OCI-LY7 (cell line): Measurements from ENCODE around the gene GBF1. TPM values are rescaled to one million over a fixed set of nuclear protein-coding genes. Genes with fewer than 3 reads are reported as not detected.

ENCODE experiments used
- BruUV-seq: library from RNA; stranded (reverse); fragments of 400-500 nt; replicated peaks from 2 replicates; lab custom pipeline; 2021; lab: Mats Ljungman, UMichigan
- CTCF ChIA-PET: fragments of 300-600 bp; sonication (Branson Sonifier 250); formaldehyde crosslinking; loops from one replicate; lab custom pipeline; 2022; ENCODE audit warnings: antibody characterized with exemption; ENCODE audit not compliant: unreplicated experiment; lab: Charles Lee
- POLR2A ChIA-PET: fragments of 300-600 bp; sonication (Branson Sonifier 250); formaldehyde crosslinking; loops from one replicate; lab custom pipeline; 2022; ENCODE audit warnings: antibody characterized with exemption; lab: Charles Lee
- DNase-seq: peaks from one replicate; pipeline ENCODE4 v3.0.0-alpha.2; 2015; ENCODE audit warnings: low spot score
- H2AFZ ChIP-seq: fragments of 200-600 bp; sonication (generic), shearing (Covaris generic); 2 replicates; pipeline ENCODE4 v1.6.1; 2014; ENCODE audit warnings: mild to moderate bottlenecking, antibody characterized with exemption, low read length, moderate library complexity
- H3K27ac ChIP-seq: fragments of 200-600 bp; sonication (generic); 2 replicates; pipeline ENCODE4 v1.5.1; 2014; ENCODE audit warnings: mixed run types, low read depth, mild to moderate bottlenecking, moderate library complexity, low read length, inconsistent platforms; ENCODE audit not compliant: poor library complexity, severe bottlenecking
- H3K36me3 ChIP-seq: fragments of 200-600 bp; sonication (generic); 2 replicates; pipeline ENCODE4 v1.6.1; 2014; ENCODE audit warnings: mild to moderate bottlenecking, antibody characterized with exemption, low read length, moderate library complexity, mixed read lengths; ENCODE audit not compliant: insufficient read depth
- H3K4me1 ChIP-seq: fragments of 200-600 bp; sonication (generic); 2 replicates; pipeline ENCODE4 v1.5.1; 2014; ENCODE audit warnings: mild to moderate bottlenecking, low read length; ENCODE audit not compliant: insufficient read depth, poor library complexity, severe bottlenecking
- H3K4me2 ChIP-seq: fragments of 200-600 bp; sonication (generic); 2 replicates; pipeline ENCODE4 v1.6.1; 2014; ENCODE audit warnings: mild to moderate bottlenecking, low read length
- H3K4me3 ChIP-seq: fragments of 200-600 bp; sonication (generic); 2 replicates; pipeline ENCODE4 v1.5.1; 2014; ENCODE audit warnings: mild to moderate bottlenecking, low read depth, low read length; ENCODE audit not compliant: poor library complexity, severe bottlenecking
- H3K79me2 ChIP-seq: fragments of 200-600 bp; sonication (generic); 2 replicates; pipeline ENCODE4 v1.6.1; 2016; ENCODE audit warnings: low read depth, mild to moderate bottlenecking, low read length, moderate library complexity, mixed read lengths; ENCODE audit not compliant: insufficient read depth
- H3K9me2 ChIP-seq: fragments of 200-600 bp; sonication (generic); 2 replicates; pipeline ENCODE4 v1.6.1; 2016; ENCODE audit warnings: mild to moderate bottlenecking, low read length, mixed read lengths; ENCODE audit not compliant: insufficient read depth
- H3K9me3 ChIP-seq: fragments of 200-600 bp; sonication (generic); 2 replicates; pipeline ENCODE4 v1.6.1; 2014; ENCODE audit warnings: mild to moderate bottlenecking, mixed run types, low read length, mixed read lengths
- H4K20me1 ChIP-seq: fragments of 200-600 bp; sonication (generic); 2 replicates; pipeline ENCODE4 v1.6.1; 2014; ENCODE audit warnings: mild to moderate bottlenecking, antibody characterized with exemption, low read length, moderate library complexity, mixed read lengths; ENCODE audit not compliant: insufficient read depth
- EZH2phosphoT487 ChIP-seq: fragments of 200-600 bp; sonication (generic); IDR thresholded peaks from 2 replicates; pipeline ENCODE4 v1.6.1; 2018; ENCODE audit warnings: low read depth, borderline replicate concordance, mild to moderate bottlenecking, mixed run types, antibody characterized with exemption, low read length, moderate library complexity, mixed read lengths
- intact Hi-C: fragments of 100-400 bp; cut with micrococcal nuclease; formaldehyde crosslinking; loops from one replicate; pipeline ENCODE4 v1.10.0; 2022; ENCODE audit not compliant: unreplicated experiment
- total RNA-seq, 2 experiments: library from RNA; depleted of rRNA in 1 of 2; stranded (reverse); fragments of >200 nt in 1 of 2; shearing (Covaris generic) in 1 of 2; gene quantifications; 2 replicates each; pipeline ENCODE4 v1.2.3, GENCODE V29; 2014 to 2022
- TF ChIP-seq, protein P1 (sequence below): fragments of 200-600 bp; sonication (generic); conservative IDR thresholded peaks from 2 replicates; pipeline ENCODE4 v1.5.1; 2014; ENCODE audit warnings: mild to moderate bottlenecking, antibody characterized with exemption, low read length, moderate library complexity, mixed read lengths

Gene GBF1
- total RNA-seq, 2 experiments from 2014 or later, result 17.8 to 33.4 TPM

DNA sequence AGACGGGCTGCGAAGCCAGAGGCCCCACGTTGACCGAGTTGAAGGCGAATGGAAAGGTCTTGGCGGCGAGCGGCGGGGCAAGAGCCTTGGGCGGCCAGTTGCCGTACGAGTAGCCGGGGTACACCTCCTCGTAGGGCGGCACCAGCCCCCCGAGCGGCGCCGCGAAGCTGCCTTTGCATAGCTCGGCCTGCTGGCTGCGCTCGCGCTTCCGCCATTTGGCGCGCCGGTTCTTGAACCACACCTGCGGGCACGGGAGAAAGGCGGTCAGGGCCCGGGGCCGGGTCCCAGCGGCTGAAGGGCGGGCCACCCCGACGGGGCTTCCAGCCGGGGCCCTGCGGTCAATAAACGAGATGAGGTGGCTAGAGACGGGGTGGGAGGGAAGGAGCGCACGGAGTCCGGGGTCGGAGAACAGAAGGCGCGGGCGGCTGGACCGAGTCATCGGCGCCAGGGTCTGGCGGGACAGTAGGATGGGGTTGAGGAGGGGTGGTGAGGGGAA is 14.4 kb upstream of the GBF1 start:
- TF ChIP-seq EZH2phosphoT487, result no peak
- TF ChIP-seq, protein P1, sequence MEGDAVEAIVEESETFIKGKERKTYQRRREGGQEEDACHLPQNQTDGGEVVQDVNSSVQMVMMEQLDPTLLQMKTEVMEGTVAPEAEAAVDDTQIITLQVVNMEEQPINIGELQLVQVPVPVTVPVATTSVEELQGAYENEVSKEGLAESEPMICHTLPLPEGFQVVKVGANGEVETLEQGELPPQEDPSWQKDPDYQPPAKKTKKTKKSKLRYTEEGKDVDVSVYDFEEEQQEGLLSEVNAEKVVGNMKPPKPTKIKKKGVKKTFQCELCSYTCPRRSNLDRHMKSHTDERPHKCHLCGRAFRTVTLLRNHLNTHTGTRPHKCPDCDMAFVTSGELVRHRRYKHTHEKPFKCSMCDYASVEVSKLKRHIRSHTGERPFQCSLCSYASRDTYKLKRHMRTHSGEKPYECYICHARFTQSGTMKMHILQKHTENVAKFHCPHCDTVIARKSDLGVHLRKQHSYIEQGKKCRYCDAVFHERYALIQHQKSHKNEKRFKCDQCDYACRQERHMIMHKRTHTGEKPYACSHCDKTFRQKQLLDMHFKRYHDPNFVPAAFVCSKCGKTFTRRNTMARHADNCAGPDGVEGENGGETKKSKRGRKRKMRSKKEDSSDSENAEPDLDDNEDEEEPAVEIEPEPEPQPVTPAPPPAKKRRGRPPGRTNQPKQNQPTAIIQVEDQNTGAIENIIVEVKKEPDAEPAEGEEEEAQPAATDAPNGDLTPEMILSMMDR, result no peak
- no peak for DNase-seq
- no TSS peak for BruUV-seq
- Histone ChIP-seq H3K4me1 (peaks cover 3% of the 10 kb centered on the region), H3K9me3 (no peaks in the 10 kb centered on the region), H3K9me2 (no peaks in the 10 kb centered on the region), H3K79me2 (no peaks in the 10 kb centered on the region), H4K20me1 (no peaks in the 10 kb centered on the region), H3K4me3 (no peak overlapping the region), H3K36me3 (no peaks in the 10 kb centered on the region), H3K27ac (no peak overlapping the region), H2AFZ (no peak overlapping the region), H3K4me2 (no peak overlapping the region; the same call in 1 of the 2 replicates)
- ChIA-PET POLR2A (no interaction called here), CTCF (no interaction called here)
- intact Hi-C loops, result loop anchor here (1.0 kb wide), 1 partner anchor 168 kb away; no protein-coding TSS in a partner anchor

DNA sequence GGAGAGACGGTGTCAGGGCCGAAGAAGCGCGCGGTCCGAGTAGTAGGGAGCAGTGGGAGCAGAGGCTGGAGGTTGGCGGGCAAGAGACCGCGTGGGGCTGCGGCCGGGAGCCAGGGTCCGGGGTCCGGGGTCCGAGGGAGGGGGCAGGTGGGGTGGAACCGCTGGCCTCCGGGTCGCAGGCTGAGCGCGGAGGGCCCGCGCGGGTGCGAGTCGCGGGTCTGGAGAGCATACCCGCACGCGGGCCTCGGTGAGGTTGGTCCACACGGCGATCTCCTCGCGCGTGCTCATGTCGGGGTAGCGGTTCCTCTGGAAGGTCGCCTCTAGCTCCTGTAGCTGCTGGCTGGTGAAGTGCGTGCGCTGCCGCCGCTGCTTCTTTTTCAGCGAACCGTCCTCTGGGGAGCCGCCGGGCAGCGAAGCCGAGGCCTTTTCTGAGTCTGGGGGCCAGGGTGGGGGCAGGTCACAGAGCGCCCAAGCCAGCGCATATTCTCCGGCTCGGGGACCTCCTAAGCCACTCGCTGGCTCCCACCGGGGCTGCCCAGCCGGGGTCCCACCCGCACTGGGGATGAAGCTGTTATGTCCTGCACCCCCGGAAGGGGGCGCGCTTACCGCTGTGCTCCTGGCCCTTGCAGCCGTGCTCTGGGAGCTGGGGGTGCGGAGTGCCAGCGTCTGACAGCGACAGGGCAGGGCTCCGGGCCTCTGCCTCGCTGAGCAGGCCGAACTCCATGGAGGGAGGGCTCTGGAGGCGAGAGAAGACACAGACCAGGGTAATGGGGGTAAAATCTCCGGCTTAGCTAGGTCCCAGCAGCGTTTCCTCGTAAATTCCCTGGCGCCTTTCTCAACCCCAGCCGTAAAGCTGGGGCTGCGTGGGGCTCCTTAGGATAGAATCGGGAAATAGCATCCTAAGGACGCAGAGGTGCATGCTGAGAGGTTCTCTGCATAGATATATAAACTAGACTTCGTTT is 13.7 kb upstream of the GBF1 start:
- ChIA-PET POLR2A (no interaction called here), CTCF (no interaction called here)
- H3K9me2 ChIP-seq, result no peaks in the 10 kb centered on the region
- intact Hi-C loops, result no loop called here
- no TSS peak for BruUV-seq
- H3K4me1 ChIP-seq, result no peaks in the 10 kb centered on the region
- no peaks in the 10 kb centered on the region for H4K20me1 ChIP-seq
- TF ChIP-seq EZH2phosphoT487, result no peak
- TF ChIP-seq, protein P1, result peak; percentile 79
- H3K4me2 ChIP-seq, result no peak overlapping the region; the same call in 1 of the 2 replicates
- no peak overlapping the region for H3K4me3 ChIP-seq
- H3K79me2 ChIP-seq, result no peaks in the 10 kb centered on the region
- H3K36me3 ChIP-seq, result no peaks in the 10 kb centered on the region
- no peaks in the 10 kb centered on the region for H3K9me3 ChIP-seq
- no peak overlapping the region for H3K27ac ChIP-seq
- peak; percentile 37 for DNase-seq
- H2AFZ ChIP-seq, result no peak overlapping the region

DNA sequence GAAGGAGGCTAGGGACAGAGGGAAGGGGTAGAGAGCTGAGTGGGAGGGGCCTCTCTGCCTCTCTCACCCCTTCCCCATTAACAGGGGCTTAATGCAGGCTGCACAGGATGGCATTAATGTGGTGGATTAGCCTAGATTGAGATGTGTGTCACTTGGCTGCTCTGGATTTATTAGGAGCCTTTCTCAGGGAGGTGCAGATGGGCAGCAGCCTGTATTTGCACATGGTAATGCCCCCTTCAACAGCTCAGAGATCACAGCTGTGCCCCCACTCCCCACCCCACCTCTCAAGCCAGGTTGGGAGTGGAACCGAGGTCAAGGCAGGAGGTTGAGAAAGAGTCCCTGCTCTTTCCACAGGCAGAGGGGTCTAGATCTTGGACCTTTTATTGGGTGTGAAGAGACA is 11.3 kb upstream of the GBF1 start:
- Histone ChIP-seq H3K4me3 (no peak overlapping the region), H3K36me3 (no peaks in the 10 kb centered on the region), H3K9me2 (no peaks in the 10 kb centered on the region), H3K4me1 (no peaks in the 10 kb centered on the region), H4K20me1 (no peaks in the 10 kb centered on the region), H2AFZ (no peak overlapping the region), H3K27ac (no peak overlapping the region), H3K4me2 (no peak overlapping the region), H3K79me2 (no peaks in the 10 kb centered on the region), H3K9me3 (no peaks in the 10 kb centered on the region)
- ChIA-PET POLR2A (no interaction called here), CTCF (no interaction called here)
- TF ChIP-seq, protein P1, result no peak
- no peak for TF ChIP-seq EZH2phosphoT487
- BruUV-seq, result no TSS peak
- intact Hi-C loops, result no loop called here
- DNase-seq, result no peak
